ENCODE data around the gene GOLIM4. TPM values are rescaled to one million over a fixed set of nuclear protein-coding genes. Genes with fewer than 3 reads are reported as not detected.
"Not testable (repeated sequence)": the region's sequence is repeated elsewhere in the genome, so short reads cannot be mapped to it uniquely, and the experiment has no call there.

Gene GOLIM4
- total RNA-seq, 1 donor from 2014 or later: 31.0 TPM

DNA sequence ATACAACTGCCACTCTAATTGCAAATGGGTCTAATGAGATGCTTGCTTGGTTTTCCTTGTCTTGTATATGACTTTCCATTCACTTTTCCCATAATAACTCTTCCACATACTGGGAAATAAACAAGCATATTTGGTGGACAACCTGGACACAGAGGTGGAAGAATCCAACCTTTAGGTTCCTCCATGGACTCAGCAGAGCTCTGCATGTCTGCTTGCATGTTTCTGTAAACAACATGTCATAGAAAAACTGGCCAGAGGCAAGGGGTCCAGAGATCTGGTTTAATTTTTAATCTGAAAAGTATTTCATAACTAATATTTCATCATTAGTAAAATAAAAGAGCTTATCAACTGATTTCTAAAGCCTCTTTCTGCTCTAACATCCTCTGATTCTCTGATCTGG is 30.2 kb downstream of the GOLIM4 start:
- no peak overlapping the region for H3K4me3 ChIP-seq (ENCODE audit: low read depth, low read length)
- DNase-seq (ENCODE audit: low read depth): no peak
- TF ChIP-seq, protein P1, sequence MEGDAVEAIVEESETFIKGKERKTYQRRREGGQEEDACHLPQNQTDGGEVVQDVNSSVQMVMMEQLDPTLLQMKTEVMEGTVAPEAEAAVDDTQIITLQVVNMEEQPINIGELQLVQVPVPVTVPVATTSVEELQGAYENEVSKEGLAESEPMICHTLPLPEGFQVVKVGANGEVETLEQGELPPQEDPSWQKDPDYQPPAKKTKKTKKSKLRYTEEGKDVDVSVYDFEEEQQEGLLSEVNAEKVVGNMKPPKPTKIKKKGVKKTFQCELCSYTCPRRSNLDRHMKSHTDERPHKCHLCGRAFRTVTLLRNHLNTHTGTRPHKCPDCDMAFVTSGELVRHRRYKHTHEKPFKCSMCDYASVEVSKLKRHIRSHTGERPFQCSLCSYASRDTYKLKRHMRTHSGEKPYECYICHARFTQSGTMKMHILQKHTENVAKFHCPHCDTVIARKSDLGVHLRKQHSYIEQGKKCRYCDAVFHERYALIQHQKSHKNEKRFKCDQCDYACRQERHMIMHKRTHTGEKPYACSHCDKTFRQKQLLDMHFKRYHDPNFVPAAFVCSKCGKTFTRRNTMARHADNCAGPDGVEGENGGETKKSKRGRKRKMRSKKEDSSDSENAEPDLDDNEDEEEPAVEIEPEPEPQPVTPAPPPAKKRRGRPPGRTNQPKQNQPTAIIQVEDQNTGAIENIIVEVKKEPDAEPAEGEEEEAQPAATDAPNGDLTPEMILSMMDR (conservative IDR thresholded peaks at IDR 0.05; ENCODE audit: low read depth, low read length): no peak

GRCh38 chr3:168063122-168063521 is 32.6 kb downstream of the GOLIM4 start:
- DNase-seq (ENCODE audit: low read depth): no peak
- TF ChIP-seq, protein P1 (conservative IDR thresholded peaks at IDR 0.05; ENCODE audit: low read depth, low read length): no peak
- H3K4me3 ChIP-seq (ENCODE audit: low read depth, low read length): no peak overlapping the region

DNA sequence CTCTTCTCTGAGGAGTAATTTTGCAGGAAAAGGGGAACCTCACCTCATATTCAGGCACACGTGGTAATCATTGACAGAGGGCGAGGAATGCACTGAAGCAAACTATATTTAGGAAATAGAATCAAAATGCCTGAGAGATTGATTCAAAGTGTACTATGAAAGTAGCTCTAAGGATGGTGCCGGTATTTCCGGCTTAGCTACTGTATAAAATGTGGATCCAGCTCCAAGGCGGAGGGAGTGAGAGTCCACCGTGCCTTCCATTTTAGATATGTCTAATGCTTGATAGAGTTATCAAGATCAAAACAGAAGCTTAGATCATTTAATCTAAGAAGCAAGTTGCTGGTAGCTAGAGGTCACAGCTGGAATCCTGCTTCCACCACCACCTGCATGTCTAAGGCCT is 33.0 kb downstream of the GOLIM4 start:
- TF ChIP-seq, protein P1 (conservative IDR thresholded peaks at IDR 0.05; ENCODE audit: low read depth, low read length): no peak
- H3K4me3 ChIP-seq (ENCODE audit: low read depth, low read length): no peak overlapping the region
- no peak for DNase-seq (ENCODE audit: low read depth)

GRCh38 chr3:168061332-168061996 is 34.3 kb downstream of the GOLIM4 start:
- no peak overlapping the region for H3K4me3 ChIP-seq (ENCODE audit: low read depth, low read length)
- DNase-seq (ENCODE audit: low read depth): no peak
- TF ChIP-seq, protein P1 (conservative IDR thresholded peaks at IDR 0.05; ENCODE audit: low read depth, low read length): peak; percentile 20

GRCh38 chr3:168060317-168060716 is 35.4 kb downstream of the GOLIM4 start:
- TF ChIP-seq, protein P1 (conservative IDR thresholded peaks at IDR 0.05; ENCODE audit: low read depth, low read length): no peak
- no peak overlapping the region for H3K4me3 ChIP-seq (ENCODE audit: low read depth, low read length)
- DNase-seq (ENCODE audit: low read depth): no peak

GRCh38 chr3:168058481-168058880 is 37.2 kb downstream of the GOLIM4 start:
- TF ChIP-seq, protein P1 (conservative IDR thresholded peaks at IDR 0.05; ENCODE audit: low read depth, low read length): no peak

GRCh38 chr3:168056398-168057230 is 39.1 kb downstream of the GOLIM4 start:
- DNase-seq (ENCODE audit: low read depth); H3K4me3 ChIP-seq (ENCODE audit: low read depth, low read length): not testable (repeated sequence)

More at GRCh38 chr3:168058481-168058880, 37.2 kb downstream of the GOLIM4 start:
- H3K4me3 ChIP-seq (ENCODE audit: low read depth, low read length): no peak overlapping the region
- DNase-seq (ENCODE audit: low read depth): no peak
